GM19467 (cell line): ENCODE measurements around the gene GNA12.

Experiments
- ATAC-seq: cut with Tn5 transposase; IDR thresholded peaks from one replicate; pipeline ENCODE4 v1.9.1; 2021; ENCODE audit warnings: mild to moderate bottlenecking, moderate library complexity; ENCODE audit not compliant: unreplicated experiment

GNA12 gene

GRCh38 chr7:2838873-2839578 lies 5.1 kb downstream of the GNA12 start:
- ATAC-seq, result no peak

- no peak for ATAC-seq
Measured at GRCh38 chr7:2838451-2838850, 5.7 kb downstream of the GNA12 start.

GRCh38 chr7:2837496-2837895 lies 6.6 kb downstream of the GNA12 start:
- ATAC-seq, result no peak

DNA sequence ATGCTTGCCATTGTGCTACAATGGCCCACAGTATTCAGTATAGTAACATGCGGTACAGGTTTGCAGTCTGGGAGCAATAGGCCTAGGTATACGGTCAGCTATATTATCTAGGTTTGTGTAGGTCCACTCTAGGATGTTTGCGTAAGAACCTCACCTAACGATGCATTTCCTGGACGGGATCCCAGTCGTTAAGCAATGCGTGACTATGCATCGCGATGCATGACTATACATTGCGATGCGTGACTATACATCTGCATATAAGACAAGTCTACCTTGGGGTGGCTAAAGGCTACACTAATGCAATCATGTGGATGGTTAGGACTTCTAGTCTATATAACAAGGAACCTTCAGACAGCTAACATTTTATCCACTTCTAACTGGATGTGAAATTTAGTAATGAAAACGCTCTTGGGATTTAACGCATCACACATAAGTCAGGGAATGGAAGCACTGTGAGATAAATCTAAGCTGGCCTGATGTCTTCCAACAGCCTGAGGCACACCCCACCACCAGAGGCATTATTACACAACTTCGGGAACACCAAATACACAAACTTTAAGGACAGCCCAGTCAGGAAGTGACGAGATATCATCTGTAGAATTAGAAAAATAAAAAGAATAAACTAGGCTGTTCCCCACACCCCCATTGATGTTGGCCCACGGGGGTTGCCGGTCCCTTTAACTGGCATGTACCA lies 9.2 kb downstream of the GNA12 start:
- ATAC-seq, result no peak

- ATAC-seq, result no peak
Measured at GRCh38 chr7:2833083-2833910, 10.8 kb downstream of the GNA12 start.

DNA sequence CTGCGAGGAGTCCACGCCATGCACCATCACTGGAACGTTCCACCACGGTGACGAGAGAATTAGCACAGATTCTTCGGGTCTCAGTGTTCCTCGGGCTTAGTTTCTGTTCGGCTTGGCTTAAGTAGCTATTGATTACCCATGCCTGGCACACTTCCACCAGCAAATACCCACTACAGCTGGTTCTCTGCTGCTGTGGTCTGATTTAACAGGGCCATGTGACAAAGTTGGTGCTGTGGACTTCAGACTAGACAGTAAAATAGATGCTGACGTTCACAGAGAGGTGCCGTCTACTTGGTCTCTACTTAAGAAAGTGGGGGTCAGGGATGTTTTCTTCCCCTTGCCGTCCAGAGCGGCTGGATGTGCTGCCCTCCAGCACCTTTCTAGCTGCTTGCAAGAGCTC lies 11.6 kb downstream of the GNA12 start:
- ATAC-seq, result no peak

DNA sequence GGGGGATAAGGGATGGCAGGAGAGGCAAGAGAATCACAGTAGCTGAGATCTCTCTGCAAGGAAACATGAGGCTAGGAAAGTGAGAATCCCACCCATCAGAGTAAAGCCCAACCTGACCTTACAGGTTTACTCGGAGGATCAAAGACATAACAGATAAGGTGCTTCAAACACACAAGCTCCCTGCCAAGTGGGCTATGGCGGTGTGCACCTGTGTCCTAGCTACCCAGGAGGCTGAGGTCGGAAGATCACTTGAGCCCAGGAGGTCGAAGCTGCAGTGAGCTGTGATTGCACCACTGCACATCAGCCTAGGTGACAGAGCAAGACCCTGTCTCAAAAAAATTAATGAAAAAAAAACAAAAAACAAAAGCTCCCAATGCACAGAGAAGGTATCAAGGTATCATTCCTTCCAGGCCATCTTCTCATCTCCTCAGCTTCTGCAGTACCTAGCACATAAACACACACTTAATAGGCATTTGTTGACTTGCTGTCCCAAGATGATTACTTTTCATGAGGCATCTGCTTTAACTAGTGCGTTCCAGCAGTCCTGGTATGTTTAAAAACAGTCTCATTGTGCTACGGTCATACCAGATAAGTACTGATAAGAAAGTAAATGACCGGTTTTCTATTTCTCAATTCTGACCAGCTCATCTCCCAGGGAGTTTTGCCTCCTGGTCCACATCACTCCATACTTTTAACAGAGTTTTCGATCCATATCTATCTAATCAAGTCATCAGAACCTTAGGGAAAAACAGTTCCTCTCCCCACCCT lies 13.3 kb downstream of the GNA12 start:
- ATAC-seq, result no peak

GRCh38 chr7:2829040-2829439 lies 15.1 kb downstream of the GNA12 start:
- no peak for ATAC-seq

GRCh38 chr7:2826771-2827170 lies 17.3 kb downstream of the GNA12 start:
- no peak for ATAC-seq

DNA sequence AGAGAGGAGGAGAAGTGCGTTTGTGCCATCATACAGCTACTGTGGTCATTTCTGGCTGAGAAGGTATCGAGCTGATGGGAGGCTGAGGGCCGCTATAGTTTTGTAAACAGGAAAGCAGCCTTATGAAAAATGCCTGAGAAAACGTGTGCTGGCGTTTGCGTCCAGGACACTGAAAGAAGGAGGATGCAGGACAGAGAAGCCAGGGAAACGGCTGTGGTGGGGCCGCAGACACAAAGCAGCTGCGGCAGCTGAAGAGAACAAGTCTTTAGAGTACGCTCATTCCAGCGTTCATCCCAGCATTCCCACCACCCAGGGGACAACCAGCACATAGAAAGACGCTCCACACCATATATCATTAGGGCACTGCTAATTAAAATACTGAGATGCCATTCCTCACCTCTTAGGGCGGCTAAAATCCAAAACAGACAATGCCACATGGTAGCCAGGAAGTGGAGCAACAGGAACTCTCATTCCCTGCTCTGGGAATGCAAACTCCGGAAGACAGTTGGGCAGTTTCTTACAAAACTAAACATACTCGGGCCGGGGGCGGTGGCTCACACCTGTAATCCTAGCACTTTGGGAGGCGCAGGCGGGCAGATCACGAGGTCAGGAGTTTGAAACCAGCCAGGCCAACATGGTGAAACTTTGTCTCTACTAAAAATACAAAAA lies 18.4 kb downstream of the GNA12 start:
- ATAC-seq, result no peak

DNA sequence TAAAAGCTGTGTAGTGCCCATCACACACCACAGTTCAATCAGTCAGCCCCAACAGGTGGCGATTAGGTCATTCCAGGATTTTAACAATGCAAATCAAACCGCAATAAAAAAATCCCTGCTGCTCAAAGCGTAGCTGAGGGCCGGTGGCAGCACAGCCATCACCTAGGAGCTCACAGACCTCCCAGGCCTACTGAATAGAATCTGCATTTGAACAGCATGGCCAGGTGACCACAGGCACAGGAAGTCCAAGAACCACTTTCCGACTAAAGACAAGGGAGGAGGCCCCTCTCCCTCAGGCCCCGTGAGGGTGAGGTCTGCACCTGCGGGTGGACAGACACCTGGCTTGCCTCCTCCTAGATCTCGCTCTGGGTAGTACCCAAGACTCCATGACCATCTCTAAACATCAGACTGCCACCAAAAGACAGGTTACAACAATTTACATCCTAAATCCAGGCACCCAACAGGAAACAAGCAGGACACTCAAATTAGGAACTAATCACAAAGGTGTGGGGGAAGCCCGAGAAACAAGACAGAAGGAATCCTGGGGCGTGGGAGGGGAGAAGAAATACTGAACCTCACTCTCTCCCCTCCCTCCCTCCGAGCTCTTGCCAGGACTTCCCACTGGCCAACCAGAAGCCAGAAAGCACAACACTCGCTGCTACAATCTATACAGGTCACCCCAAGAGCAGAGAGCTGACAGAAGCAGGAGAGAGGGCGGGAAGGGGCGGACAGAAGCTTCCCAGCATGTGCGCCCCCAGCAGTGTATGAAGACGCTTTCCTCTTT lies 19.2 kb downstream of the GNA12 start:
- ATAC-seq, result no peak

DNA sequence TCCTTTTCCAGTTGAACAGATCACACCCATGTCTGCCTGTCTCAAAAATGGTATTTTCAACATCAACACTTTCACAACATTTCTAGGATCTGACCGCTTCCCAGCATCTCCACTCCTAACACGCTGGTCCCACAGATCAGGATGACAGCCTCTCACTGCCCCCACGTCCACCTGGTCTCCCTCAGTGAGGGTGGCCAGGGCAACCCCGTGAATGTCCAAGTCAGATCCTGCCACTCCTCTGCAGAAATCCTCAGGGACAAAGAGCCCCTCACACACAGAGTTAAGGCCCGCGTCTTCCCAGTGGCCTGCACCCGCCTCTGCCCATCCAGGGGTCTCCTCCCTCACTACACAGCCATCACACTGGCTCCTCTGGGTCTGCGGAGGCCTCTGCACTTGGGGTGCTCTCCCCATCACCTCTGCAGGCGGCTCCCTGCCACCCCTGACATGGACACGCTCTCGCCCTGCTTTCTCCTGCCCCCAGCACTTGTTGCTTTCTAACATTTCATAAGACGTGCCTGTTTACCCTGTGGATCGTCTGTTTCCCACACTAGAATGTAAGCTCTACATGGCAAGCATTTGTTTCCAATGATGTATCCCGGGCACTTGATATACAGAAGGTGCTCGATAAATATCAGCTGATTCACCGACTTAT lies 20.0 kb downstream of the GNA12 start:
- no peak for ATAC-seq

DNA sequence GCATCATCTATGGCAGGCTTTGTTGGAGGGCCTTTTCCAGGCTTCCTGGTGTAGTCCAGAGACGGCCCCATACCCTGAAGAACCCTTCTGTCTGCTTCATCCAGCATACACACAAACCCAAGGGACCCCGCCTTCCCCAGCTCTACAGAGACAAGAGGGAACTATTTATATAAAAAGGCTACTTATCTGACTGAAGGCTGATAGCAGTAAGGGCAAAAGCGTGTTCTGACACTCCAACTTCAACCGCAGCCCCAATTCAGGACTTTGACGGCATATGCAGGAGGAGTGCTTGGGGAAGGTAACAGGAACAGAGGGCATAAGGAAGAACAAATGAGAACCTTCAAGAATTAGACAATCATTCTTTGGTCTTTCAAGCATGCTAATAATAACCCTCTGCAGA lies 21.0 kb downstream of the GNA12 start:
- ATAC-seq, result no peak

DNA sequence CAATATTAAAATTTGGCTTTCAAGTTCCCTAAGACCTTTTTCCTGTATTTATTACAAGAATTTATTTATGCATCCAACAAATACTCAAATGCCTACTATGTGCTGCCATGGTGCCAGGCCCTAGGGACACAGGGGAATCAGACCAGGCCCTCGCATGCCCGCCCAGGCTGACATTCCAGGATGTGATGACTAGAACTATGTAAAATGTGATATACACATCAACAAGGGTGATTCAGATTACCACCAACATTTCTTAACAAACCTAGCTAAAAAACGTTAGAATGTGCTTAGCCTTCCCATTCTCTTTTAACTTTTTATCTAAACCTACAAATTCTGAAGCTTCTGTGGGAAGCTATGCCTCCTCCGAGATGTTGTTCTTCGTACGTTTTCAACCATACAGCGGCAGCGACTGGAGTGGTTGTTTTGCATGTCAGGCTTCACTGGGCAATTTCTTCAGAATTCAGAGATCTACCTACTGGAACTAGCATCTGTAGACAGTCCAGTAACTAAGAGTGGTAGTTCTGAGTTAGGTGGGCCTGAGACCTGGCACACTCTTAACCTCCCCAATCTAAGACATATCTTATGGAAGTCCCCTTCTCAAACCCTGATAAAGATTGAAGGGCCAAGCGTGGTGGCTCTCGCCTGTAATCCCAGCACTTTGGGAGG lies 22.1 kb downstream of the GNA12 start:
- ATAC-seq, result peak; percentile 48

DNA sequence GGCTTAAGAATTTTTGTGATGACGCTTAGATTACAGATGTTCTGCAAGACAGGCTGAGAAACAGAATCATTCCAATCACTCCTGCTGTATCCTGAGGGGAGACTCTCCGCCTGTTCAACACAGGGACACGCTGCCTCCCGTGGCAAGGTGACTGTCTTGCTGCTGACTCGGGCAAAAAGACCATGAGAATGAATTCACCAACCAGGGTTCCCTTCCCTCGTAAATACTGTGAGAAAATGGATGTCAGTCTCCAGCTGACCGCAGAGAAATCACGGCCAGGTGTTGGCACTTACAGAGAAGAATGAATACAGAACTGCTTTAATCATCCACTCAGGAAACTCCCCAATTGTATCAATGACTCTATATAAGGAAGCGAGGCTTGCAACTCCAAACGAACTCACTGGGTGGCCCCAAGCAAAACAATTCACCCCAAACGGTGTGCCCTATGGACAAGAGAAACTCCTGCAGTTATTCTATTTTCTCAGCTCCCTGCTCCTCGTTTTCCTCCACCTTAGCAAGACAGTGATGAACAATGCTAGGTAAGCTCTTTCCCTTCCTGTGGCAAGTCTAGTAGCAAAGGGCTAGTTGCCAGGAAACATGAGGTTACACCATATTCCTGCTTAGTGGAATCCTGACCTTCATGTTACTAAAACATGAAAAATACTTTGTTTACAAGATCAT lies 22.8 kb downstream of the GNA12 start:
- no peak for ATAC-seq

DNA sequence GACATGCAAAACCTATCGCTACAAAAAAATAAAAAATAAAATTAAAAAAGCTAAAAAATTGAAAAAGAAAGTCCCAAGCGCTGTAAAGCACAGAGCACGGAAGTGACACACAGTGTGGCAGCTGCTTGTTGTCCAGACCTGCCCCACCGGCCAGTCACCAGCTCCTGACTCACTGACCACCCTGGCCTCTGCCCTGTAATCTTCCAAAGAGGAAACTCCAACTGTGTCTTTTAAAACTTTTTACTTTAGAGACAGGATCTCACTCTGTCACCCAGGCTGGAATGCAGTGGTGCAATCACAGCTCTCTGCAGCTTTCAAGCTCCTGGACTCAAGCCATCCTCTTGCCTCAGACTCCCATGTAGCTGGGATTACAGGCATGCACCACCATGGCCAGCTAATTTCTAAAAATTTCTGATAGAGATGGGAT lies 23.6 kb downstream of the GNA12 start:
- no peak for ATAC-seq

- ATAC-seq, result no peak
Measured at GRCh38 chr7:2819954-2820397, 24.1 kb downstream of the GNA12 start.
